GM10248 (cell line): ENCODE results near the gene PLAAT2.

Experiments used
- CTCF ChIA-PET: fragments of 300-600 bp; sonication (Branson Sonifier 250); formaldehyde crosslinking; extraction: SDS; loops from one replicate; lab custom pipeline; 2021; ENCODE audit warnings: antibody characterized with exemption; lab: Yijun Ruan, JAX
- POLR2A ChIA-PET: fragments of 350-650 bp; sonication (Branson Sonifier 250); formaldehyde crosslinking; extraction: SDS; loops from one replicate; lab custom pipeline; 2020; ENCODE audit warnings: antibody characterized with exemption; lab: Yijun Ruan, JAX
- DNase-seq: peaks from one replicate; pipeline ENCODE4 v3.0.0; 2012; ENCODE audit errors: extremely low spot score
- CTCF ChIP-seq: IDR thresholded peaks from 2 replicates; pipeline ENCODE4 v1.5.1; 2012; ENCODE audit warnings: mild to moderate bottlenecking, low read depth; ENCODE audit errors: extremely low read depth, missing control alignments, control extremely low read depth

Gene PLAAT2

DNA sequence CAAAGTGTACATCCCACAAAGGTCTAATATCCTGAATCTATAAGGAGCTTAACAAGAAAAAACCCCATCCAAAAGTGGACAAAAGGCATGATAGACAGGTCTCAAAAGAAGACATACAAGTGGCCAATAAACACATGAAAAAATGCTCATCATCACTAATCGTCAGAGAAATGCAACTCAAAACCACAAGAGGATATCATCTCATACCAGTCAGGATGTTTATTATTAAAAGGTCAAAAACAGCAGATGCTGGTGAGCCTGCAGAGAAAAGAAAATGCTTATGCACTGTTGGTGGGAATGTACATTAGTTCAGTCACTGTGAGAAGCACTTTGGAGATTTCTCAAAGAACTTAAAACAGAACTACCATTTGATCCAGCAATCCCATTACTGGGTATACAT lies 44.6 kb downstream of the PLAAT2 start:
- POLR2A ChIA-PET = no interaction called here
- CTCF ChIA-PET = no interaction called here
- no peak for DNase-seq
- no peak for TF ChIP-seq CTCF

DNA sequence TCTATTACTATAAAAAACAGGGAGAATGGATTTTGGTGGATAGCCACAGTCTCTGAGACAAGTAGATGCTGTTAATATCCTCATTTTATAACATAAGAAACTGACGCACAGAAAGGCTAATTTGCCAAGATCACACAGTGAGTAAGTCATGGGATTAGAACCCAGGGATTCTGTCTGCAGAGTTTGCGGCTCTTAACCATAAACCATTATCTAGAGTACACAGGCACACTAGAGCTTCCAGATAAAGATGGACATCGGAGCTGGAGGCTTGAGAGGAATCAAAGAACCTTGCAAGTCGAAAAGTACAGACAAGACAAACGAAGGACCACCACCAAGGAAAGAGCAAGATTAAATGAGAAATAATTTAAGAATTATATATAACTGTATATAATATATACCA lies 46.0 kb downstream of the PLAAT2 start:
- ChIA-PET POLR2A (no interaction called here), CTCF (interaction anchor here (1.9 to 2.3 kb wide), 2 partner anchors 15 to 38 kb away, joined by 6 to 8 read pairs; no protein-coding TSS in a partner anchor)
- no peak for TF ChIP-seq CTCF
- DNase-seq = no peak

GRCh38 chr11:63516109-63516508 lies 47.1 kb downstream of the PLAAT2 start:
- POLR2A ChIA-PET = no interaction called here
- no peak for TF ChIP-seq CTCF
- CTCF ChIA-PET = interaction anchor here (0.9 to 2.3 kb wide), 5 partner anchors 9 to 37 kb away, joined by 3 to 8 read pairs (median 3); partner anchors contain the start of gene PLAAT4
- no peak for DNase-seq

GRCh38 chr11:63512816-63513215 lies 50.4 kb downstream of the PLAAT2 start:
- DNase-seq = no peak
- TF ChIP-seq CTCF = no peak
- CTCF ChIA-PET = no interaction called here
- POLR2A ChIA-PET = no interaction called here

DNA sequence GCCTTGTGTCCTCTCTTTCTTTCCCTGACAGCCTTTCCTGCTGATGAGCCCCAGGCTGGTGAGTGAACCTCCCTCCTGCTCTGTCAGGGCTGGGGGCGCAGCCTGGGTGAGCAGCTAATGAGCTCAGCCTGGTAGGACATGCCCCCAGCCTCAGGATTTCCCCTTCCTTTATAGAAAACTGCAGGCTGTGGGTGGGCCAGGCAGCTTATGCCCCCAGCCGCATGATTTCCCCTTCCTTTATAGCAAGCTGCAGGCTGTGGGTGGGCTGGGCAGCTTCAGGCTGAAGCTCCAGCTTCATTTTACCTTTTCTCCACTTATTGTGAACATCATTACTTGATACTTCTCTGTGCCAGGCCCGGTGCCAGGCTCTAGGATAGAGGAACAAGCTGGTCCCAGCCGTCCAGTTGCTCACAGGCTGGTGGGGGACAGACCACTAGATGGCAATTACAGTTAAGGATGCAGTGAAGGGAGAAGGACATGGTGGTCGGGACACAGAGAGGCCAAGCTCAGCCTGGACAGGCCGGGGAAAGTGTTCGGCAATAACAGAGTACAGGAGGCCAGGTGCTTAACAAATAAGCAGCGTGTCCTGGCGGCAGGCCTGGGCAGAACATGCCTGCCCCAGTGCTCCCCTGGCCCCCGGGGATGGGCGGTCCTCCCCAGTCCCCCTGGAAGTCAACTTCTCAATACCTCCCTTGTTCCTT lies 52.0 kb downstream of the PLAAT2 start:
- DNase-seq = peak; percentile 8
- CTCF ChIA-PET = interaction anchor here (0.6 to 3.1 kb wide), 3 partner anchors 21 to 32 kb away, joined by 3 to 14 read pairs (median 3); no protein-coding TSS in a partner anchor
- TF ChIP-seq CTCF = no peak
- POLR2A ChIA-PET = no interaction called here

GRCh38 chr11:63510360-63511047 lies 52.7 kb downstream of the PLAAT2 start:
- CTCF ChIA-PET = interaction anchor here (0.8 to 3.1 kb wide), 3 partner anchors 11 to 31 kb away, joined by 3 to 14 read pairs (median 3); no protein-coding TSS in a partner anchor
- TF ChIP-seq CTCF = no peak

More at GRCh38 chr11:63510360-63511047, 52.7 kb downstream of the PLAAT2 start:
- POLR2A ChIA-PET = no interaction called here
- peak; percentile 11 for DNase-seq
